Upper lobe of left lung (tissue), 4 donors: ENCODE results near the gene MYO1E.

Experiments
- CTCF ChIP-seq, 6 experiments: fragments of 450-650 bp in 4 of 6; fragments of 200-600 bp in 2 of 6; sonication (generic) in 2 of 6; IDR thresholded peaks; one replicate each; pipeline ENCODE4 v1.5.1; 2016 to 2019; ENCODE audit warnings: antibody characterized with exemption in 6 of 6
- EP300 ChIP-seq, 4 donors: sonication (generic); formaldehyde crosslinking; IDR thresholded peaks; one replicate each; pipeline ENCODE4 v1.5.1; 2017; ENCODE audit warnings: antibody characterized with exemption in 4 of 4, control low read depth in 2 of 4

DNA sequence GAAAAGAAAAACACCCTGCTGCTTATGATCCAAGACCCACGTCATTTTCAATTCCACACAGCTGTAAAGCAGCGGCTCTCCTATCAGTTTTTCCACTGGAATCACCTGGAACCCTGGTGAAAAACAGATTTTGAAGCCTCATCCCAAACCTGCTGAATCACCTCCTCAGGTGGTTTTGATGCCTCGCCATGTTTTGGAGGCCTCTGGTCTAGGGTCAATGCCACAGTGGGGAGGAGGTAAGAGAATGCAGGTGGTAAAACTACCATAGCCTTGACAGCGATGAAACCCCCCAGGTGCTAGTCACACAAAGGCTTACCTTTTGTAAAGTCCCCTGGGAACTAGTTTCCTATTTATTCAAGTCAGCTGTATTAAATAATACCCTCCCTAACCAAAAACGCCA, 24.8 kb downstream of the MYO1E start:
- TF ChIP-seq CTCF (IDR thresholded peaks at IDR 0.05) (no peak), EP300 (IDR thresholded peaks at IDR 0.05) (no peak)
